GM21528 (cell line): ENCODE data around the gene CACNA2D3.

Source experiments
- ATAC-seq: cut with Tn5 transposase; IDR thresholded peaks from one replicate; pipeline ENCODE4 v1.9.1; 2021; ENCODE audit warnings: mild to moderate bottlenecking, moderate library complexity; ENCODE audit not compliant: unreplicated experiment, low FRiP score

Gene CACNA2D3

GRCh38 chr3:54882129-54882833, 759.9 kb downstream of the CACNA2D3 start:
- ATAC-seq, result no peak

- no peak for ATAC-seq
Observed at GRCh38 chr3:54888162-54888561, 765.8 kb downstream of the CACNA2D3 start.

- ATAC-seq, result no peak
Observed at GRCh38 chr3:54888873-54889272, 766.5 kb downstream of the CACNA2D3 start.

GRCh38 chr3:54889731-54890130, 767.4 kb downstream of the CACNA2D3 start:
- ATAC-seq, result no peak

- ATAC-seq, result no peak
Observed at GRCh38 chr3:54891540-54891897, 769.2 kb downstream of the CACNA2D3 start.

- no peak for ATAC-seq
Observed at GRCh38 chr3:54892168-54892567, 769.8 kb downstream of the CACNA2D3 start.

GRCh38 chr3:54895613-54896012, 773.3 kb downstream of the CACNA2D3 start:
- no peak for ATAC-seq

GRCh38 chr3:54897028-54897711, 774.8 kb downstream of the CACNA2D3 start:
- ATAC-seq, result no peak

GRCh38 chr3:54899273-54899672, 776.9 kb downstream of the CACNA2D3 start:
- ATAC-seq, result no peak

GRCh38 chr3:54900838-54901591, 778.7 kb downstream of the CACNA2D3 start:
- ATAC-seq, result no peak

GRCh38 chr3:54901906-54902685, 779.7 kb downstream of the CACNA2D3 start:
- no peak for ATAC-seq

- ATAC-seq, result no peak
Observed at GRCh38 chr3:54905261-54905888, 783.0 kb downstream of the CACNA2D3 start.

- ATAC-seq, result no peak
Observed at GRCh38 chr3:54905920-54906319, 783.6 kb downstream of the CACNA2D3 start.

- no peak for ATAC-seq
Observed at GRCh38 chr3:54906763-54907162, 784.4 kb downstream of the CACNA2D3 start.

GRCh38 chr3:54909191-54909590, 786.8 kb downstream of the CACNA2D3 start:
- ATAC-seq, result no peak

- no peak for ATAC-seq
Observed at GRCh38 chr3:54914180-54914579, 791.8 kb downstream of the CACNA2D3 start.

GRCh38 chr3:54915181-54915580, 792.8 kb downstream of the CACNA2D3 start:
- no peak for ATAC-seq

- no peak for ATAC-seq
Observed at GRCh38 chr3:54915976-54916375, 793.6 kb downstream of the CACNA2D3 start.

GRCh38 chr3:54916732-54917131, 794.4 kb downstream of the CACNA2D3 start:
- ATAC-seq, result no peak

GRCh38 chr3:54917174-54917573, 794.8 kb downstream of the CACNA2D3 start:
- ATAC-seq, result no peak
